ENCODE measurements around the gene ZER1.
"Not testable (repeated sequence)": the region's sequence is repeated elsewhere in the genome, so short reads cannot be mapped to it uniquely, and the experiment has no call there.

ZER1 gene

GRCh38 chr9:128786681-128787601 lies 15.2 kb upstream of the ZER1 start, which contains the start of gene TBC1D13:
TBC1D13 (plus strand) TSS chr9:128787253; CDS start chr9:128787354, 101 bp downstream.
- ATAC-seq, result peak; percentile 98 to 99

- no peak for ATAC-seq
Measured at GRCh38 chr9:128785427-128785826, 13.7 kb upstream of the ZER1 start.

DNA sequence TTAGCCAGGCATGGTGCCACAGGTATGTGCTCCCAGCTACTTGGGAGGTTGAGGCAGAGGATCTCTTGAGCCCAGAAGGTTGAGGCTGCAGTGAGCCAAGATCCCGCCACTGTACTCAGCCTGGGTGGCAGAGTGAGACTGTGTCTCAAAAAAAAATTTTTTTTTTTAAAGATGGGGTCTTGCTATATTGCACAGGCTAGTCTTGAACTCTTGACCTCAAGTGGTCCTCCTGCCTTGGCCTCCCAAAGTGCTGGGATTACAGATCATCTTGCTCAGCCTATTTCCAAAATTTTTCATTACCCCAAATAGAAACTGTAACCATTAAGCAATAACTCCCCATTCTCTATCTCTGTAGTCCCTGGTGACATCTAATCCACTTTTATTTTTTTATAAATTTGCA lies 10.9 kb upstream of the ZER1 start:
- ATAC-seq, result no peak

GRCh38 chr9:128781187-128782070 lies 9.7 kb upstream of the ZER1 start:
- ATAC-seq, result no peak

DNA sequence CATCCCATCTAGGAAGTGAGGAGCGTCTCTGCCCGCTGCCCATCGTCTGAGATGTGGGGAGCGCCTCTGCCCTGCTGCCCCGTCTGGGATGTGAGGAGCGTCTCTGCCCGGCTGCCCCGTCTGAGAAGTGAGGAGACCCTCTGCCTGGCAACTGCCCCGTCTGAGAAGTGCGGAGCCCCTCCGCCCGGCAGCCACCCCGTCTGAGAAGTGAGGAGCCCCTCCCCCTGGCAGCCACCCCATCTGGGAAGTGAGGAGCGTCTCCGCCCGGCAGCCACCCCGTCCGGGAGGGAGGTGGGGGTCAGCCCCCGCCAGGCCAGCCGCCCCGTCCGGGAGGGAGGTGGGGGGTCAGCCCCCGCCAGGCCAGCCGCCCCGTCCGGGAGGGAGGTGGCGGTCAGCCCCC lies 8.4 kb upstream of the ZER1 start:
- ATAC-seq, result not testable (repeated sequence)

DNA sequence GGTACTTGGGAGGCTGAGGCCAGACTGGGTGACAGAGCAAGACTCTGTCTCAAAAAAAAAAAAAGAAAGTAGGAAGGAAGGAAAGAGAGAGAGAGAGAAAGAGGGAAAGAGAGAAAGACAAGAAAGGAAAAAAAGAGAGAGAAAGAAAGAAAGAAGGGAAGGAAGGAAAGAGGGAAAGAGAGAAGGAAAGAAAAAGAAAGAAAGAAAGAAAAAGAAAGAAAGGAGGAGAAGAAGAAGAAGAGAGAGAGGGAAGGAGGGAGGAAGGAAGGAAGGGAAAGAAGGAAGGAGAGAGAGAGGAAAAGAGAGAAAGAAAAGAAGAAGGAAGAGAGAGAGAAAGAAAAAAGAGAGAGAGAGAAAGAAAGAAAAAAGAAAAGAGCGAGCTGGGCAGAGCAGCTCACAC lies 3.1 kb upstream of the ZER1 start:
- ATAC-seq, result no peak

GRCh38 chr9:128773049-128773448 lies 1.3 kb upstream of the ZER1 start:
- no peak for ATAC-seq

- ATAC-seq, result peak; percentile 7 to 19
Measured at GRCh38 chr9:128771094-128771721, 519 bp downstream of the ZER1 start.

- no peak for ATAC-seq
Measured at GRCh38 chr9:128770286-128771030, 1.3 kb downstream of the ZER1 start.

- no peak for ATAC-seq
Measured at GRCh38 chr9:128768606-128769005, 3.1 kb downstream of the ZER1 start.

DNA sequence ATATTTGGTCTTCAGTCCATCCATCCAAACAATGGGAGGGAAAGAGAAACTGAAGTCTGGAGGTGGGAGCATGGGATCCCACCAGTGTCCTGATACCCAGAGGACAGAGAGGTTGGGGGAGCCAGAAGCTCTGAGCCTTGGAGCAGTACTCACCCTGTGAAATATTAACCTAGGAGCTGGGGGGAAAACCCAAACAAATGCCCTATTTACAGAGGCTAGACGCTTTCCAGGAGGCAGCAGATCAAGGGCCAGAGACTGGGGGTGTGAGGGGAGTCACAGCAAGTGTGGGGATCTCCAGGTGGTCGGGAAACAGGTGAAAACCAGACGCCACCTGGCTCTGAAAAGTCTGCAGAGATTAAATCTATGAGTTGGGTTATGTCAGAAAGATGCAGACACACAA lies 6.2 kb downstream of the ZER1 start:
- ATAC-seq, result no peak

DNA sequence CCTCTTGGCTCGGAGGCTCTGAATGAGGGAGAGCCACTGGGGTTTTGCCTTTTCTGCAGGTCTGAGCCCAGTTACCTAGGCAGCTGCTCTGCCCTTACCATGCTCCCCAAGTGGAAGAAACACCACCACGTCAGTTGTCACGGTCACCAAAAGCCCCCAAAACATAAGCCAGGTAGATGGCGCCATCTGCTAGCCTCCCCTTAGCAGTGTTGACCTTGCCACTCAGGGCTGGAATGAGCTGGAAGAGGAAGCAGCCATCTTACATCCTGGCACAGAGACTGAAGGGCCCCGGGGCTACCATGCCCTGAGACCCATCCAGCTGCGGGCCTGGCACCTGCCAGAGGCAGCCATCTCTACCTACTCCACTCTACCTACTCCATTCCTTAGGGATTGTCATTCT lies 7.4 kb downstream of the ZER1 start:
- ATAC-seq, result no peak

DNA sequence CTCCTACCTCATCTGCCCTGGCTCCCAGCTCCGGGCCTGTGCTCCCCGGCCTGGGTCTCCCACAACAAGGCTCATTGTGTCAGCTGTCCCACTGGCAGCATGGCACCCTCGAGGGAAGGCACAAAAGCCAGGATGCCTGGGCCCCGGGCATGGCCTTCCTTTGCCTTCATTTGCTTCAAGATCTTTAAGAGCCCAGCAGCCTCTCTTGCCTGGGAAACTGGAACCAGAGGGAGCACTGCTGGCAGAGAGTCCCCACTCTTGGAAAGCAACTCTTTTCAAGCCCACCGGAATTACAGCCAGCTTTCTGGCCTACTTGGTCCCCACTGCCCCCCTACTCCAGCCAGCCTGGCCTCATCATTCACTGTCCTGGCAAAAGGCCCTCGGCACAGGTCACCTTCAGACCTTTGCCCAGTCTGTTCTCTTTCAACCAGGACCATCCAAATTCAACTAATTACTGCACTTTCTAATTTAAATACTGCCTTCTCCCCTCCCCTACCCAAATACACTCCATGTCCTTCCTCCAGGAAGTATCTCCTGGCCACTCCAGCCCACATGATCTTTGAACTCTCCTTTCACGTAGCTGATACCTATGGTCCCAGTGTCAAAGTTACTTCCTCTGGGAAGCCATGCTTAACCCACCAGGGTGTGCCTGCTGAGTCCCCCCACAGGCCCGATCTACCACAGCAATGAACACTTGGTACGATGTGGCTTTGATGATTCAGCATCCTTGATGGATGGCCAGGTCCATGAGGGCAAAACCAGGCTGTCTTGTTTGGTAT lies 8.9 kb downstream of the ZER1 start:
- ATAC-seq, result no peak

GRCh38 chr9:128757602-128758001 lies 14.1 kb downstream of the ZER1 start:
- no peak for ATAC-seq

- ATAC-seq, result no peak
Measured at GRCh38 chr9:128753627-128754026, 18.1 kb downstream of the ZER1 start.

GRCh38 chr9:128750926-128751595 lies 20.7 kb downstream of the ZER1 start:
- no peak for ATAC-seq

DNA sequence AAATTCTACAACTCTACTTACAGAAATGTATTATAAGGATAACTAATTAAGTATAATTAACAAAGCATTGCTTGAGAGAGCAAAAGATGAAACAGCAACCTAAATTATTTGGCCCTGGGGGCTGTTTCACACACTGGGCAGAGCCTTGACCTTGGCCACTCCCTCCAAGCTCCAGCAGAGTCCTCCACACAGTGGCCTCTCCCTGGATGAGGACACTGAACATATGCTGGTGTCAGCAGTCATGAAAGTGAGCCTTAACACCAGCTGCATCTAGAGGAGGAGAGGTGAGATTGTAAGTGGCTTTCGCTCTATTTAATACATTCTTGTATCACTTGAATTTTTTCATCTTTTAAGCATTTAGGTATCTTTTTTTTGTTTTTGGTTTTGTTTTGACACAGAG lies 24.5 kb downstream of the ZER1 start:
- no peak for ATAC-seq

DNA sequence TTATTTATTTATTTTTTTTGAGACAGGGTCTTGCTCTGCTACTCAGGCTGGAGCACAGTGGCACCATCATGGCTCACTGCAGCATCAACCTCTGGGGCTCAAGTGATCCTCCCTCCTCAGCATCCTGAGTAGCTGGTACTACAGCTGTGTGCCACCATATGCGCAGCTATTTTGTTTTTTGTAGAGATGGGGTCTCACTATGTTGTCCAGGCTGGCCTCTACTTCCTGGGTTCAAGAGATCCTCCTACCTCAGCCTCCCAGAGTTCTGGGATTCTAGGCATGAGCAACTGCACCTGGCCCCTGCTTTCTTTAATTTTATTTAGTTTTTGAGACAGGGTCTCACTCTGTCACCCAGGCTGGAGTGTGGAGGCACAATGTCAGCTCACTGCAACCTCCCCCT lies 28.3 kb downstream of the ZER1 start:
- ATAC-seq, result no peak

DNA sequence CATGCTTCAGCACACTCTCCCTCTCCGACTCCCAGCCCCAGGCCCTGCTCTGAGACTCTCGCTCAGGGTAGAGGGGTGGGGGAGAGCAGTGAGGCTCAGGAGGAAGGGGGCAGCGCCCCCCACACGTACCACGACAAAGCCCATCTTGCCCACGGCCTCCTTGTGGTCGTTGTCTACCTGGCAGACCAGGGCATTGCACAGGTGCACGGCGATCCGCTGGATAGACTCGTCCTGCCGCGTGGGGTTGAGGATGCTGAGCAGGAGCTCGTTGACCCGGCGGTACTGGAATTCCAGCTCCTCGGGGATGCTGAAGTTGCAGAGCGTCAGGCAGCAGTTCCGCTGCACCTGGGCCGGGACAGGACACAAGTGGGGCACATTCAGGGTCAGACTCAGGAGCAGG lies 29.3 kb downstream of the ZER1 start:
- no peak for ATAC-seq

DNA sequence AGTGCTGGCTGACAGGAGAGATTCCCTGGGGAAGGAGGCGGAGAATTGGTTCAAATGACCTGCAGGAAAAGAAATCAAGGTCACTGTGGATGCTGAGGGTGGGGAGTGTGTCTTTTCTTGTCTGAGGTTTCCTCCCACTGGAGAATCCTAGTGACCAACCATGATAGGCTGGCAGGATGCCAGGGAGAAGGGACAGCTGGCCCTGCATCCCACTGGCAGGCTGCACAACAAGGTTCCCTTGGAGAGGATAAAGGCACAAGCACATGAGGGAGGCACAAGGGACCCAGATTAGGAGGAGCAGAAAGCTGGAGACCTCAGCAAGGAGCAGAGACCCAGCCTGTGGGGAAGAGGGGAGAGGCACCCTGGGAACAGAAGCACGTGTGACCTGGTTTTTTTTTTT lies 36.4 kb downstream of the ZER1 start:
- no peak for ATAC-seq

DNA sequence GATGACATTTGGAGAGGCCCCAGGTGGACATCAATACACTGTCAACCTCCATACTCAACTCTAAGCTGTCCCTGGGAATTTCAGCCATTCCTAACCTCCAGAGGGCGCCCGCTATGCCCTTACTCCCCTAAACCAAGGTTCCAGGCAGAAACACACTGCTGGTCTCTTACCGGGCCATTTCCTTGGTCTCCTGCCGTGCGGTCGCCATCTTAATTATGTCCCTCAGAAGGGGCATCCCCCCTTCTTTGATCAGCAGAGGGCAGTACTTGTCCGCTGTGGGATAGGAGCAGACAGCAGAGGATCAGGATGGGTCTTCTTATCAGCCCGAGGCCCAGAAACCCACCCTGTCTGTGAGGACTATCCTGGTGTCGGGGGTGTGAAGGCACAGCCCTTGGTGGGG lies 38.5 kb downstream of the ZER1 start:
- ATAC-seq, result peak in 1 of 2 donors; percentile 38

Measured in activated CD4-positive, CD25-positive, alpha-beta regulatory T cell treated with anti-CD3 and anti-CD28 coated beads, Interleukin-2, amount 50 U/mL, for 24 hours (primary cell).